K562 (cell line): ENCODE measurements around the gene PLCD1. TPM values are rescaled to one million over a fixed set of nuclear protein-coding genes. Genes with fewer than 3 reads are reported as not detected.
A peak's percentile ranks its signal among the peaks of the same experiment; 100 is the strongest.

ENCODE experiments used
- FOXK2 ChIP-seq, 2 experiments: fragments of 450-650 bp; IDR thresholded peaks in 1 of 2; conservative IDR thresholded peaks in 1 of 2; 2 replicates each; pipeline ENCODE4 v1.6.1; 2016; ENCODE audit warnings: low read depth in 2 of 2, mild to moderate bottlenecking in 1 of 2
- IRF2 ChIP-seq: sonication (generic); formaldehyde crosslinking; IDR thresholded peaks from 2 replicates; pipeline ENCODE4 v1.8.1; 2022; ENCODE audit warnings: mild to moderate bottlenecking, missing genetic modification reagents
- MCM2 ChIP-seq: fragments of 450-650 bp; IDR thresholded peaks from 2 replicates; pipeline ENCODE4 v1.6.1; 2017; ENCODE audit warnings: low read depth, mild to moderate bottlenecking
- PHB2 ChIP-seq: fragments of 450-650 bp; IDR thresholded peaks from 2 replicates; pipeline ENCODE4 v1.6.1; 2017; ENCODE audit warnings: low read depth
- RB1 ChIP-seq: fragments of 450-650 bp; IDR thresholded peaks from 2 replicates; pipeline ENCODE4 v1.6.1; 2017; ENCODE audit warnings: low read depth, mild to moderate bottlenecking
- SP1 ChIP-seq: sonication (generic); formaldehyde crosslinking; IDR thresholded peaks from 2 replicates; pipeline ENCODE4 v1.8.1; 2022; ENCODE audit warnings: mild to moderate bottlenecking, missing genetic modification reagents
- ZBTB7A ChIP-seq: IDR thresholded peaks from 2 replicates; pipeline ENCODE4 v1.6.1; 2011; ENCODE audit warnings: low read depth, mild to moderate bottlenecking, low read length, moderate library complexity, borderline replicate concordance; ENCODE audit not compliant: control insufficient read depth
- ZKSCAN1 ChIP-seq: fragments of 150-350 bp; IDR thresholded peaks from 2 replicates; pipeline ENCODE4 v1.6.1; 2016; ENCODE audit warnings: low read depth, low read length
- ZNF175 ChIP-seq: fragments of 200-800 bp; sonication (Bioruptor generic); IDR thresholded peaks from 2 replicates; pipeline ENCODE4 v1.6.1; 2016; ENCODE audit warnings: low read depth, mild to moderate bottlenecking, missing genetic modification characterization, missing compliant biosample characterization
- ZNF24 ChIP-seq: fragments of 450-650 bp; IDR thresholded peaks from 2 replicates; pipeline ENCODE4 v1.6.1; 2016
- ZNF384 ChIP-seq: IDR thresholded peaks from 2 replicates; pipeline ENCODE4 v1.6.1; 2012; ENCODE audit warnings: low read depth, low read length, improper control_type of control experiment
- polyA plus RNA-seq, 8 experiments: library from polyadenylated mRNA; depleted of rRNA in 4 of 8; stranded (reverse) in 5 of 8; unstranded in 3 of 8; fragments of >200 nt; fragmentation: Nextera tagmentation in 2 of 8; fragmentation: Illumina TruSeq in 1 of 8; extraction: Ambion mirVana in 2 of 8; extraction: Trizol in 1 of 8; gene quantifications; 2 replicates each; pipeline versions ENCODE4 v1.2.1 to v1.2.3, GENCODE V29; 2011 to 2014; ENCODE audit warnings: inconsistent platforms in 1 of 8, missing spikeins in 1 of 8
- total RNA-seq, 7 experiments: library from RNA; depleted of rRNA in 6 of 7; stranded (reverse); fragments of >200 nt in 6 of 7; fragmentation: Illumina TruSeq in 2 of 7; extraction: Trizol in 2 of 7; gene quantifications; 2 replicates each; pipeline versions ENCODE4 v1.2.1 to v1.2.3, GENCODE V29; 2011 to 2021; ENCODE audit warnings: low replicate concordance in 1 of 7
- TF ChIP-seq, protein P1 (sequence below): fragments of 450-650 bp; IDR thresholded peaks from 2 replicates; pipeline ENCODE4 v1.6.1; 2016; ENCODE audit warnings: missing biosample characterization, missing genetic modification characterization
- TF ChIP-seq, protein P2 (sequence below): fragments of 200-800 bp; sonication (Bioruptor generic); IDR thresholded peaks from 2 replicates; pipeline ENCODE4 v1.6.1; 2017; ENCODE audit warnings: missing genetic modification characterization, missing compliant biosample characterization
- TF ChIP-seq, protein P3 (sequence below), 2 experiments: fragments of 450-650 bp in 1 of 2; sonication (generic) in 1 of 2; formaldehyde crosslinking; conservative IDR thresholded peaks; 2 replicates each; pipeline versions ENCODE4 v1.4.0 to v1.8.1; 2020 to 2022; ENCODE audit warnings: mild to moderate bottlenecking in 1 of 2, missing genetic modification reagents in 1 of 2
- TF ChIP-seq, protein P4 (sequence below): fragments of 200-400 bp; formaldehyde crosslinking; IDR thresholded peaks from 2 replicates; pipeline ENCODE4 v1.6.1; 2017; ENCODE audit warnings: mild to moderate bottlenecking, low read depth, low read length, moderate library complexity
- TF ChIP-seq, protein P5 (sequence below): fragments of 250-450 bp; sonication (Bioruptor Pico); IDR thresholded peaks from 2 replicates; pipeline ENCODE4 v1.8.0; 2021; ENCODE audit warnings: mild to moderate bottlenecking, moderate library complexity
- TF ChIP-seq, protein P6 (sequence below): fragments of 250-450 bp; sonication (Bioruptor Pico); IDR thresholded peaks from 2 replicates; pipeline ENCODE4 v1.9.0; 2021; ENCODE audit warnings: mild to moderate bottlenecking, inconsistent platforms

The PLCD1 gene
- total and polyA plus RNA-seq, 9 of the 15 experiments (the other 6 are each of a cell fraction or from before 2014, with no cell fraction given): 5.4 to 209 (median 116) TPM

DNA sequence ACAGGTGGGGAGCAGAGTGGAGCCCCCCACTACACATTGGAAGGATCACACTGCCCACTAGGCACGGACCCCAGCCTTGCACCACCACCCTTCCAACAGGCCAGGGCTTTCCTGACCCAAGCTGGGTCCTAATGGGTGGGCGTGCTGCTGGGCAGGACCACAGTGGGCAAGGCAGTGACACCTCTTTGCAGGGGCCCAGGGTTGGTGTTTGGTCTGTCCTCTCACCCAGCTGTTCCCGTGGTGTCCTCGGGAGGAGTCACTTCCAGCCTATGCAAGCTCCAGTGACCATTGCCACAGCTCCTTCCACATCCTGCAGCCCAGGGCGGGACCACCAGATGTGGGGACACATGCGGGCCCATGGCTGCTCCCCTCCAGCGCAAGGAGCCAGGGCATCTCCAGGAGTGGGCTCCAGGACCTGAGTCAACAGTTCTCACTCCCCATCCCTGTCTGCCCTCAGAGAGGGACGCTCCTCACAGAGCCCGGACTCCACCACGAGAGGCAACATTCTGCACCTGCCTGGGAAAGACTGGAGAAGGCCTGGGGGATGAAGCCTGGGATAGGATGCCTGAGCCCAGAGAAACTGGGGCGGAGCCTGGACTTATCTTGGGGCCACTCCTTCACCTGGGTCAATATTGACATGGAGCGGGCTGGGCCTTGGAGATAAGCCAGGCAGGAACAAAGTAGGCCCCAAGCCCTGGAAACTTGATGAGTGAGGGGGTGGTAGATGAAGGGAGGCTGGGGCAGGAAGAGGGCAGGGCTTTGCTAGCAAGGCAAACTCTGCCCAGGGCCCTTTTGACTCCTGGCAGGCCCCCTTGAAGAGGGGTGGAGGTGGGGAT, 42.7 kb downstream of the PLCD1 start (continued):
- TF ChIP-seq, protein P1, sequence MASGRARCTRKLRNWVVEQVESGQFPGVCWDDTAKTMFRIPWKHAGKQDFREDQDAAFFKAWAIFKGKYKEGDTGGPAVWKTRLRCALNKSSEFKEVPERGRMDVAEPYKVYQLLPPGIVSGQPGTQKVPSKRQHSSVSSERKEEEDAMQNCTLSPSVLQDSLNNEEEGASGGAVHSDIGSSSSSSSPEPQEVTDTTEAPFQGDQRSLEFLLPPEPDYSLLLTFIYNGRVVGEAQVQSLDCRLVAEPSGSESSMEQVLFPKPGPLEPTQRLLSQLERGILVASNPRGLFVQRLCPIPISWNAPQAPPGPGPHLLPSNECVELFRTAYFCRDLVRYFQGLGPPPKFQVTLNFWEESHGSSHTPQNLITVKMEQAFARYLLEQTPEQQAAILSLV (tag): no peak; the same call in 1 of the 2 replicates
- TF ChIP-seq RB1: peak; percentile 65; the same call in 1 of the 2 replicates
- no peak for TF ChIP-seq IRF2 (CRISPR knock-in tag)
- TF ChIP-seq, protein P2, sequence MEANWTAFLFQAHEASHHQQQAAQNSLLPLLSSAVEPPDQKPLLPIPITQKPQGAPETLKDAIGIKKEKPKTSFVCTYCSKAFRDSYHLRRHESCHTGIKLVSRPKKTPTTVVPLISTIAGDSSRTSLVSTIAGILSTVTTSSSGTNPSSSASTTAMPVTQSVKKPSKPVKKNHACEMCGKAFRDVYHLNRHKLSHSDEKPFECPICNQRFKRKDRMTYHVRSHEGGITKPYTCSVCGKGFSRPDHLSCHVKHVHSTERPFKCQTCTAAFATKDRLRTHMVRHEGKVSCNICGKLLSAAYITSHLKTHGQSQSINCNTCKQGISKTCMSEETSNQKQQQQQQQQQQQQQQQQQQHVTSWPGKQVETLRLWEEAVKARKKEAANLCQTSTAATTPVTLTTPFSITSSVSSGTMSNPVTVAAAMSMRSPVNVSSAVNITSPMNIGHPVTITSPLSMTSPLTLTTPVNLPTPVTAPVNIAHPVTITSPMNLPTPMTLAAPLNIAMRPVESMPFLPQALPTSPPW (CRISPR knock-in tag): peak; percentile 80
- TF ChIP-seq, protein P3, sequence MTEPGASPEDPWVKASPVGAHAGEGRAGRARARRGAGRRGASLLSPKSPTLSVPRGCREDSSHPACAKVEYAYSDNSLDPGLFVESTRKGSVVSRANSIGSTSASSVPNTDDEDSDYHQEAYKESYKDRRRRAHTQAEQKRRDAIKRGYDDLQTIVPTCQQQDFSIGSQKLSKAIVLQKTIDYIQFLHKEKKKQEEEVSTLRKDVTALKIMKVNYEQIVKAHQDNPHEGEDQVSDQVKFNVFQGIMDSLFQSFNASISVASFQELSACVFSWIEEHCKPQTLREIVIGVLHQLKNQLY (CRISPR knock-in tag; conservative IDR thresholded peaks at IDR 0.05): 0 out of 4 replicates have a peak, but pooled peaks of 1 of the 2 experiments have one; percentile 11
- TF ChIP-seq, protein P4, sequence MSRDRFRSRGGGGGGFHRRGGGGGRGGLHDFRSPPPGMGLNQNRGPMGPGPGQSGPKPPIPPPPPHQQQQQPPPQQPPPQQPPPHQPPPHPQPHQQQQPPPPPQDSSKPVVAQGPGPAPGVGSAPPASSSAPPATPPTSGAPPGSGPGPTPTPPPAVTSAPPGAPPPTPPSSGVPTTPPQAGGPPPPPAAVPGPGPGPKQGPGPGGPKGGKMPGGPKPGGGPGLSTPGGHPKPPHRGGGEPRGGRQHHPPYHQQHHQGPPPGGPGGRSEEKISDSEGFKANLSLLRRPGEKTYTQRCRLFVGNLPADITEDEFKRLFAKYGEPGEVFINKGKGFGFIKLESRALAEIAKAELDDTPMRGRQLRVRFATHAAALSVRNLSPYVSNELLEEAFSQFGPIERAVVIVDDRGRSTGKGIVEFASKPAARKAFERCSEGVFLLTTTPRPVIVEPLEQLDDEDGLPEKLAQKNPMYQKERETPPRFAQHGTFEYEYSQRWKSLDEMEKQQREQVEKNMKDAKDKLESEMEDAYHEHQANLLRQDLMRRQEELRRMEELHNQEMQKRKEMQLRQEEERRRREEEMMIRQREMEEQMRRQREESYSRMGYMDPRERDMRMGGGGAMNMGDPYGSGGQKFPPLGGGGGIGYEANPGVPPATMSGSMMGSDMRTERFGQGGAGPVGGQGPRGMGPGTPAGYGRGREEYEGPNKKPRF: no peak
- TF ChIP-seq ZNF175 (CRISPR knock-in tag): peak; percentile 72; the same call in 1 of the 2 replicates
- peak; percentile 52; the same call in 1 of the 2 replicates for TF ChIP-seq ZNF24
- peak; percentile 98 for TF ChIP-seq PHB2
- TF ChIP-seq ZKSCAN1: peak; percentile 71; the same call in 1 of the 2 replicates
- TF ChIP-seq ZNF384: no peak
- TF ChIP-seq MCM2: no peak
- TF ChIP-seq, protein P5, sequence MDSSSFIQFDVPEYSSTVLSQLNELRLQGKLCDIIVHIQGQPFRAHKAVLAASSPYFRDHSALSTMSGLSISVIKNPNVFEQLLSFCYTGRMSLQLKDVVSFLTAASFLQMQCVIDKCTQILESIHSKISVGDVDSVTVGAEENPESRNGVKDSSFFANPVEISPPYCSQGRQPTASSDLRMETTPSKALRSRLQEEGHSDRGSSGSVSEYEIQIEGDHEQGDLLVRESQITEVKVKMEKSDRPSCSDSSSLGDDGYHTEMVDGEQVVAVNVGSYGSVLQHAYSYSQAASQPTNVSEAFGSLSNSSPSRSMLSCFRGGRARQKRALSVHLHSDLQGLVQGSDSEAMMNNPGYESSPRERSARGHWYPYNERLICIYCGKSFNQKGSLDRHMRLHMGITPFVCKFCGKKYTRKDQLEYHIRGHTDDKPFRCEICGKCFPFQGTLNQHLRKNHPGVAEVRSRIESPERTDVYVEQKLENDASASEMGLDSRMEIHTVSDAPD (CRISPR knock-in tag): no peak
- TF ChIP-seq, protein P6, sequence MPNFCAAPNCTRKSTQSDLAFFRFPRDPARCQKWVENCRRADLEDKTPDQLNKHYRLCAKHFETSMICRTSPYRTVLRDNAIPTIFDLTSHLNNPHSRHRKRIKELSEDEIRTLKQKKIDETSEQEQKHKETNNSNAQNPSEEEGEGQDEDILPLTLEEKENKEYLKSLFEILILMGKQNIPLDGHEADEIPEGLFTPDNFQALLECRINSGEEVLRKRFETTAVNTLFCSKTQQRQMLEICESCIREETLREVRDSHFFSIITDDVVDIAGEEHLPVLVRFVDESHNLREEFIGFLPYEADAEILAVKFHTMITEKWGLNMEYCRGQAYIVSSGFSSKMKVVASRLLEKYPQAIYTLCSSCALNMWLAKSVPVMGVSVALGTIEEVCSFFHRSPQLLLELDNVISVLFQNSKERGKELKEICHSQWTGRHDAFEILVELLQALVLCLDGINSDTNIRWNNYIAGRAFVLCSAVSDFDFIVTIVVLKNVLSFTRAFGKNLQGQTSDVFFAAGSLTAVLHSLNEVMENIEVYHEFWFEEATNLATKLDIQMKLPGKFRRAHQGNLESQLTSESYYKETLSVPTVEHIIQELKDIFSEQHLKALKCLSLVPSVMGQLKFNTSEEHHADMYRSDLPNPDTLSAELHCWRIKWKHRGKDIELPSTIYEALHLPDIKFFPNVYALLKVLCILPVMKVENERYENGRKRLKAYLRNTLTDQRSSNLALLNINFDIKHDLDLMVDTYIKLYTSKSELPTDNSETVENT: peak; percentile 16; the same call in 1 of the 2 replicates
- peak; percentile 78; the same call in 1 of the 2 replicates for TF ChIP-seq ZBTB7A
- peak; percentile 90 to 96 for TF ChIP-seq FOXK2 (conservative IDR thresholded peaks at IDR 0.05 in 1 of 2, IDR thresholded peaks at IDR 0.05 in 1 of 2; ENCODE audit: low read depth in 2 of 2)
- TF ChIP-seq SP1 (CRISPR knock-in tag): peak; percentile 86; the same call in 1 of the 2 replicates
